GM23338 (cell line): ENCODE measurements around the gene PADI1. TPM values are rescaled to one million over a fixed set of nuclear protein-coding genes. Genes with fewer than 3 reads are reported as not detected.

Experiments
- ATAC-seq: fragments of 200-7000 bp; cut with Tn5 transposase; 3 replicates; pipeline ENCODE4 v1.9.1; 2020
- DNase-seq: peaks from one replicate; pipeline ENCODE4 v3.0.0-alpha.2; 2015; ENCODE audit warnings: low spot score
- H2AFZ ChIP-seq: fragments of 200-600 bp; sonication (generic); 2 replicates; pipeline ENCODE4 v1.8.0; 2016; ENCODE audit warnings: antibody characterized with exemption, mild to moderate bottlenecking, moderate library complexity
- H3F3A ChIP-seq: fragments of 200-600 bp; sonication (generic); replicated peaks from 2 replicates; pipeline ENCODE4 v1.8.0; 2017; ENCODE audit warnings: antibody characterized with exemption, mixed run types, low read depth
- H3K27ac ChIP-seq: fragments of 200-600 bp; sonication (generic); 2 replicates; pipeline ENCODE4 v1.6.1; 2016; ENCODE audit warnings: low read depth
- H3K27me3 ChIP-seq: fragments of 200-600 bp; sonication (generic); 2 replicates; pipeline ENCODE4 v1.8.0; 2016; ENCODE audit warnings: mild to moderate bottlenecking, mixed run types, moderate library complexity; ENCODE audit not compliant: insufficient read depth
- H3K36me3 ChIP-seq: fragments of 200-600 bp; sonication (generic); 2 replicates; pipeline ENCODE4 v1.8.0; 2016; ENCODE audit warnings: mild to moderate bottlenecking; ENCODE audit not compliant: insufficient read depth
- H3K4me1 ChIP-seq: fragments of 200-600 bp; sonication (generic); 2 replicates; pipeline ENCODE4 v1.8.0; 2016; ENCODE audit warnings: mild to moderate bottlenecking, moderate library complexity; ENCODE audit not compliant: insufficient read depth
- H3K4me2 ChIP-seq: fragments of 200-600 bp; sonication (generic); 2 replicates; pipeline ENCODE4 v1.7.1; 2017; ENCODE audit warnings: mixed run types
- H3K4me3 ChIP-seq: fragments of 200-600 bp; sonication (generic); 2 replicates; pipeline ENCODE4 v1.6.1; 2016; ENCODE audit warnings: mixed run types
- H3K79me2 ChIP-seq: fragments of 200-600 bp; sonication (generic); replicated peaks from 2 replicates; pipeline ENCODE4 v1.8.0; 2017; ENCODE audit warnings: mild to moderate bottlenecking; ENCODE audit not compliant: insufficient read depth
- H3K9me2 ChIP-seq: fragments of 200-600 bp; sonication (generic); 2 replicates; pipeline ENCODE4 v1.8.0; 2017; ENCODE audit not compliant: insufficient read depth
- H4K20me1 ChIP-seq: fragments of 200-600 bp; sonication (generic); replicated peaks from 2 replicates; pipeline ENCODE4 v1.8.0; 2017; ENCODE audit warnings: mild to moderate bottlenecking; ENCODE audit not compliant: insufficient read depth
- H3K27ac Mint-ChIP-seq: 2 replicates; pipeline ENCODE4 v1.8.0; 2020; ENCODE audit warnings: inconsistent platforms, mild to moderate bottlenecking, moderate library complexity, mixed read lengths
- H3K27me3 Mint-ChIP-seq: 3 replicates; pipeline ENCODE4 v1.8.0; 2022; ENCODE audit warnings: low read depth, mild to moderate bottlenecking, moderate library complexity, mixed read lengths, inconsistent platforms; ENCODE audit not compliant: insufficient read depth, poor library complexity
- H3K36me3 Mint-ChIP-seq: 3 replicates; pipeline ENCODE4 v1.8.0; 2021; ENCODE audit warnings: low read depth, mild to moderate bottlenecking, inconsistent platforms, moderate library complexity, mixed read lengths
- H3K4me1 Mint-ChIP-seq: 3 replicates; pipeline ENCODE4 v1.8.0; 2020; ENCODE audit warnings: mild to moderate bottlenecking, inconsistent platforms, mixed read lengths
- H3K4me3 Mint-ChIP-seq: 3 replicates; pipeline ENCODE4 v1.8.0; 2021; ENCODE audit warnings: moderate library complexity, mild to moderate bottlenecking, inconsistent platforms, mixed read lengths
- H3K9me3 Mint-ChIP-seq: 3 replicates; pipeline ENCODE4 v1.8.0; 2020; ENCODE audit warnings: moderate library complexity, mild to moderate bottlenecking, inconsistent platforms, mixed read lengths
- CREB1 ChIP-seq: fragments of 250-450 bp; sonication (Bioruptor Pico); IDR thresholded peaks from 2 replicates; pipeline ENCODE4 v1.5.0; 2020; ENCODE audit warnings: low read depth, mild to moderate bottlenecking, moderate library complexity
- EZH2phosphoT487 ChIP-seq: fragments of 200-600 bp; sonication (generic); IDR thresholded peaks from one replicate; pipeline ENCODE4 v1.8.1; 2018; ENCODE audit warnings: antibody characterized with exemption; ENCODE audit not compliant: unreplicated experiment
- POLR2AphosphoS5 ChIP-seq: IDR thresholded peaks from 2 replicates; pipeline ENCODE4 v1.6.1; 2016; ENCODE audit warnings: antibody characterized with exemption, low read depth
- REST ChIP-seq: IDR thresholded peaks from one replicate; pipeline ENCODE4 v1.6.1; 2018; ENCODE audit warnings: antibody characterized with exemption; ENCODE audit not compliant: unreplicated experiment
- ZNF331 ChIP-seq: fragments of 250-450 bp; sonication (Bioruptor Pico); IDR thresholded peaks from 2 replicates; pipeline ENCODE4 v1.5.0; 2020; ENCODE audit warnings: low read depth, mild to moderate bottlenecking, moderate library complexity
- ZNF462 ChIP-seq: fragments of 250-450 bp; sonication (Bioruptor Pico); IDR thresholded peaks from 2 replicates; pipeline ENCODE4 v1.5.0; 2020; ENCODE audit warnings: mild to moderate bottlenecking, moderate library complexity
- polyA plus RNA-seq: library from polyadenylated mRNA; unstranded; fragments of >200 nt; fragmentation: Nextera tagmentation; extraction: Ambion mirVana; gene quantifications from 2 replicates; pipeline ENCODE4 v1.2.1, GENCODE V29; 2016
- total RNA-seq: library from RNA; depleted of rRNA; stranded (reverse); fragments of >200 nt; shearing (Covaris generic); gene quantifications from 2 replicates; pipeline ENCODE4 v1.2.3, GENCODE V29; 2014

PADI1 gene
- total and polyA plus RNA-seq, 2 experiments from 2014 or later: 0.26 to 0.28 TPM

DNA sequence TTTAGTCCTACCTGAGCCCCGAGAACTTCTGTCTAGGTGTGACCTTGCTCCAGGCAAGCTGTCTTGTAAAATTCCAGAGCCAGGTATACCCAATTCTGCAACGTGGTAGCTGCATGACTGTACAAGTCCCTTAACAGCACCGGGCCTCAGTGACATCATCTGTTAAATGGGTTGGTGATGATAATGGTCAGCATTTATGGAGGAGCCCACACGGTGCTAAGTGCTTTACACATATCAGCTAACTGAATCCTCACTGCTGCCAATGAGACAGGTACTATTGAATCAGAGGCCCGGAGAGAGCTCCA lies 37.2 kb upstream of the PADI1 start:
- H3K27ac ChIP-seq: no peak overlapping the region

More for the DNA sequence above, 37.2 kb upstream of the PADI1 start:
- TF ChIP-seq ZNF462 (no peak), EZH2phosphoT487 (no peak), CREB1 (CRISPR knock-in tag) (no peak), POLR2AphosphoS5 (no peak), REST (no peak), ZNF331 (CRISPR knock-in tag) (no peak)
- Mint-ChIP-seq H3K4me1 (peaks cover 6% of the 10 kb centered on the region), H3K27me3 (peaks cover 9% of the 10 kb centered on the region), H3K4me3 (no peak overlapping the region), H3K27ac (no peak overlapping the region), H3K9me3 (no peaks in the 10 kb centered on the region), H3K36me3 (no peaks in the 10 kb centered on the region)
- Histone ChIP-seq H3K4me2 (no peak overlapping the region), H4K20me1 (no peaks in the 10 kb centered on the region), H2AFZ (no peak overlapping the region), H3K9me2 (no peaks in the 10 kb centered on the region), H3K27me3 (no peaks in the 10 kb centered on the region), H3K4me1 (no peaks in the 10 kb centered on the region), H3K79me2 (no peaks in the 10 kb centered on the region), H3K4me3 (no peak overlapping the region), H3K36me3 (no peaks in the 10 kb centered on the region), H3F3A (no peaks in the 10 kb centered on the region)
- ATAC-seq (no peak), DNase-seq (no peak)
